B cell (primary cell): ENCODE data around the gene SKP1. TPM values are rescaled to one million over a fixed set of nuclear protein-coding genes. Genes with fewer than 3 reads are reported as not detected.

Experiments used
- ATAC-seq: fragments of 200-7000 bp; cut with Tn5 transposase; one replicate; pipeline ENCODE4 v1.10.0; 2021; ENCODE audit warnings: low read depth, mild to moderate bottlenecking, moderate number of reproducible peaks, moderate library complexity
- CTCF ChIA-PET: fragments of 350-600 bp; sonication (Branson Sonifier 250); formaldehyde crosslinking; loops from one replicate; lab custom pipeline; 2021; ENCODE audit warnings: antibody characterized with exemption, inconsistent platforms; lab: Charles Lee
- POLR2A ChIA-PET: fragments of 350-600 bp; sonication (Branson Sonifier 250); formaldehyde crosslinking; loops from one replicate; lab custom pipeline; 2021; ENCODE audit warnings: antibody characterized with exemption; lab: Charles Lee
- DNase-seq: peaks from one replicate; pipeline ENCODE4 v3.0.0; 2013
- H2AFZ ChIP-seq: 2 replicates; pipeline ENCODE4 v1.6.1; 2012; ENCODE audit warnings: mild to moderate bottlenecking, low read depth, low read length; ENCODE audit not compliant: insufficient read depth, poor library complexity, severe bottlenecking
- H3K27ac ChIP-seq, 2 donors: 1 replicate in 1 of 2; 2 replicates in 1 of 2; pipeline ENCODE4 v1.5.1; 2012 to 2013; ENCODE audit warnings: low read length in 2 of 2, mild to moderate bottlenecking in 2 of 2, moderate library complexity in 1 of 2
- H3K27me3 ChIP-seq, 4 experiments: fragments of 200-600 bp in 1 of 4; sonication (generic) in 1 of 4; replicated peaks in 1 of 4; 1 replicate in 2 of 4; 2 replicates in 2 of 4; pipeline versions ENCODE4 v1.6.1 to v1.7.0; 2013 to 2016; ENCODE audit warnings: low read length in 3 of 4, mild to moderate bottlenecking in 2 of 4, mixed read lengths in 1 of 4, moderate library complexity in 1 of 4; ENCODE audit not compliant: insufficient read depth in 4 of 4, control insufficient read depth in 3 of 4; ENCODE audit errors: control extremely low read depth in 1 of 4
- H3K36me3 ChIP-seq, 2 experiments: replicated peaks in 1 of 2; 1 replicate in 1 of 2; 2 replicates in 1 of 2; pipeline versions ENCODE4 v1.6.1 to v1.7.1; 2013; ENCODE audit warnings: low read length in 1 of 2; ENCODE audit not compliant: insufficient read depth in 2 of 2, control insufficient read depth in 1 of 2; ENCODE audit errors: control extremely low read depth in 1 of 2, extremely low read depth in 1 of 2
- H3K4me1 ChIP-seq, 2 donors: fragments of 200-600 bp in 1 of 2; sonication (generic) in 1 of 2; 1 replicate in 1 of 2; 2 replicates in 1 of 2; pipeline versions ENCODE4 v1.5.1 to v1.6.1; 2013 to 2017; ENCODE audit warnings: low read length in 2 of 2; ENCODE audit not compliant: control insufficient read depth in 2 of 2, insufficient read depth in 2 of 2
- H3K4me2 ChIP-seq: replicated peaks from 2 replicates; pipeline ENCODE3; 2012; ENCODE audit warnings: mild to moderate bottlenecking, low read depth, low read length; ENCODE audit not compliant: poor library complexity, severe bottlenecking
- H3K4me3 ChIP-seq, 5 experiments: fragments of 200-600 bp in 1 of 5; sonication (generic) in 1 of 5; 1 replicate in 3 of 5; 2 replicates in 2 of 5; pipeline versions ENCODE4 v1.5.1 to v1.7.0; 2011 to 2016; ENCODE audit warnings: low read length in 4 of 5, mild to moderate bottlenecking in 4 of 5, low read depth in 2 of 5, control low read depth in 1 of 5, moderate library complexity in 1 of 5; ENCODE audit not compliant: insufficient read depth in 1 of 5; ENCODE audit errors: control extremely low read depth in 1 of 5, extremely low read depth in 1 of 5
- H3K79me2 ChIP-seq: fragments of 200-600 bp; sonication (generic); one replicate; pipeline ENCODE4 v1.6.0; 2016; ENCODE audit warnings: low read length; ENCODE audit not compliant: control insufficient read depth, insufficient read depth
- H3K9ac ChIP-seq: fragments of 200-600 bp; sonication (generic); 2 replicates; pipeline ENCODE4 v1.6.1; 2017; ENCODE audit warnings: mild to moderate bottlenecking, low read length, moderate library complexity
- H3K9me3 ChIP-seq, 3 donors: one replicate each; pipeline versions ENCODE4 v1.6.1 to v1.7.1; 2013; ENCODE audit warnings: low read length in 2 of 3; ENCODE audit not compliant: control insufficient read depth in 2 of 3, insufficient read depth in 1 of 3; ENCODE audit errors: control extremely low read depth in 1 of 3
- H4K20me1 ChIP-seq: 2 replicates; pipeline ENCODE4 v1.6.0; 2012; ENCODE audit warnings: mild to moderate bottlenecking, low read length; ENCODE audit not compliant: insufficient read depth, control insufficient read depth, poor library complexity, severe bottlenecking
- H3K27ac Mint-ChIP-seq: one replicate; pipeline ENCODE4 v1.8.0; 2021; ENCODE audit warnings: mixed read lengths
- H3K27me3 Mint-ChIP-seq: one replicate; pipeline ENCODE4 v1.8.0; 2021; ENCODE audit warnings: mixed read lengths
- H3K4me1 Mint-ChIP-seq: one replicate; pipeline ENCODE4 v1.8.0; 2021; ENCODE audit warnings: mixed read lengths
- H3K4me3 Mint-ChIP-seq: one replicate; pipeline ENCODE4 v1.8.0; 2021; ENCODE audit warnings: mixed read lengths
- H3K9me3 Mint-ChIP-seq: one replicate; pipeline ENCODE4 v1.8.0; 2022; ENCODE audit warnings: mixed read lengths; ENCODE audit not compliant: insufficient read depth
- CTCF ChIP-seq: fragments of 200-600 bp; IDR thresholded peaks from one replicate; pipeline ENCODE4 v1.8.0; 2022; ENCODE audit warnings: antibody characterized with exemption, mild to moderate bottlenecking
- EZH2 ChIP-seq: IDR thresholded peaks from 2 replicates; pipeline ENCODE4 v1.6.1; 2012; ENCODE audit warnings: borderline replicate concordance, low read depth, mild to moderate bottlenecking, moderate library complexity, low read length; ENCODE audit not compliant: insufficient read depth, poor library complexity, severe bottlenecking
- WGBS: methylation state at CpG from one replicate; pipeline ENCODE4 v1.1.5; 2013; ENCODE audit warnings: missing lambda C conversion rate; ENCODE audit not compliant: insufficient coverage; 5-methylcytosine and 5-hydroxymethylcytosine counted together
- intact Hi-C: fragments of 100-400 bp; cut with micrococcal nuclease; formaldehyde crosslinking; loops from one replicate; pipeline ENCODE4 v1.10.0; 2022
- polyA plus RNA-seq: library from polyadenylated mRNA; depleted of rRNA; stranded (reverse); fragments of >200 nt; gene quantifications from 2 replicates; pipeline ENCODE4 v1.2.3, GENCODE V29; 2012
- total RNA-seq, 2 donors: library from RNA; stranded (reverse); fragments of 120-200 nt in 1 of 2; gene quantifications; 1 replicate in 1 of 2; 2 replicates in 1 of 2; pipeline versions ENCODE4 v1.2.3 to v1.2.4, GENCODE V29; 2013 to 2022

Gene SKP1
- total and polyA plus RNA-seq, 2 donors (not counting 1 experiment from before 2014, with no cell fraction given), result 108 to 186 TPM

DNA sequence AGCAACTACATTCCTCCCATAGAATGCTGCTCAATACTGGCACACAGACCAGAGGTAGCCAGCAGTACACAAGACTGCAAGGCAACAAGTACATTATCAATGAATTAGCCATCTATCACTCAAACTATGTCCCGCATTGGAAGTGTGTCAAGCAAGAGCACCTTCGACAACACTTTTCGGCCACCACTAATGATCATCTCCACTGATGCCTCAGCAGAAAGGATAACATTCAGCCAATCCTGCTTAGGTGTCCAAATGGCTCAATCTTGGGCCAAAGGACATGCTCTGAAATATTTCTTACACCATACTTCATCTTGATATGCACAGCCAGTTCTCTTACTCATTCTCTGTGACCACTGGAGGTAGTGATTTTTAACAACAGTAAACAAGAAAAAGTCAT, 25.0 kb downstream of the SKP1 start:
- POLR2A ChIA-PET, result no interaction called here
- Histone ChIP-seq H3K27ac (no peak overlapping the region), H4K20me1 (peaks cover 30% of the 10 kb centered on the region), H3K4me1 (no peaks in the 10 kb centered on the region), H3K9ac (no peak overlapping the region), H3K4me2 (no peak overlapping the region), H3K9me3 (no peaks in the 10 kb centered on the region), H3K36me3 (peaks cover 5 to 78% of the 10 kb centered on the region in 2 experiments), H3K4me3 (no peak overlapping the region), H3K79me2 (peaks cover 7% of the 10 kb centered on the region), H3K27me3 (no peaks in the 10 kb centered on the region), H2AFZ (no peak overlapping the region)
- ATAC-seq (no peak), DNase-seq (no peak)
- CTCF ChIA-PET, result interaction anchor here (1.1 to 25.7 kb wide), 4 partner anchors 8 to 112 kb away, joined by 5 to 644 read pairs (median 24); no protein-coding TSS in a partner anchor
- Mint-ChIP-seq H3K4me3 (no peak overlapping the region), H3K27ac (no peak overlapping the region), H3K4me1 (peaks cover 3% of the 10 kb centered on the region), H3K9me3 (no peaks in the 10 kb centered on the region), H3K27me3 (no peaks in the 10 kb centered on the region)
- intact Hi-C loops, result no loop called here
- 95% methylated on average over 3 of the region's 3 CpGs for WGBS
- TF ChIP-seq EZH2 (no peak), CTCF (no peak)

GRCh38 chr5:134149571-134150303, 27.0 kb downstream of the SKP1 start:
- DNase-seq, result no peak
- intact Hi-C loops, result loop anchor here (10.0 kb wide), 1 partner anchor 1035 kb away; no protein-coding TSS in a partner anchor
- H2AFZ ChIP-seq, result no peak overlapping the region
- ChIA-PET POLR2A (interaction anchor here (0.6 kb wide), 1 partner anchor 701 kb away, joined by 5 read pairs; no protein-coding TSS in a partner anchor), CTCF (interaction anchor here (0.6 to 25.7 kb wide), 6 partner anchors 11 to 298 kb away, joined by 3 to 644 read pairs (median 4); no protein-coding TSS in a partner anchor)
- no peak for ATAC-seq
- Mint-ChIP-seq H3K27me3 (no peaks in the 10 kb centered on the region), H3K9me3 (no peaks in the 10 kb centered on the region), H3K4me3 (no peak overlapping the region), H3K27ac (no peak overlapping the region), H3K4me1 (peaks cover 6% of the 10 kb centered on the region)
- no peaks in the 10 kb centered on the region for H3K27me3 ChIP-seq
- no peak overlapping the region for H3K4me3 ChIP-seq
- no peaks in the 10 kb centered on the region for H3K9me3 ChIP-seq
- H3K9ac ChIP-seq, result no peak overlapping the region
- 91% methylated on average over 3 of the region's 4 CpGs for WGBS
- TF ChIP-seq EZH2 (no peak), CTCF (no peak)
- no peak overlapping the region for H3K27ac ChIP-seq
- peaks cover 22% of the 10 kb centered on the region for H3K79me2 ChIP-seq
- peaks cover 39% of the 10 kb centered on the region for H4K20me1 ChIP-seq
- peaks cover 5 to 80% of the 10 kb centered on the region in 2 experiments for H3K36me3 ChIP-seq
- H3K4me2 ChIP-seq, result no peak overlapping the region
- no peaks in the 10 kb centered on the region for H3K4me1 ChIP-seq
